ENCODE measurements around the gene CCL2.

The CCL2 gene

DNA sequence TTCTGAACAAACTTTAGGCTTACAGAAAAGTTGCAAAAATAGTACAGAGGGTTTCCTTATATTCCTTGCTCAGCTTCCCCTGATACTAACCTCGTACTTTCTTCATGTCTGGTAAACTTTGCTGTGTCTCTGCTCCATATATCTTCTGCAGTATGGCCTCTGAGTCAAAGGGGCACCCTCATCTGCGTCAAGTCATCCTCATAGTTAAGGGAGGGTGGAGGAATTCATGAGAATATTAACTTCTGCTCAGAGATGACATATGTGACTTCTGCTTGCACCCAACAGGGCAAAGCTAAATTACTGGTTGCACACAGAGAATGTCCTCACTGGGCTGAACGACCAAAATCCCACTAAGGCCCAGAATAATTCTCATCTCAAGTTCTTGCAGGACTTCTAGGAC is 10.6 kb downstream of the CCL2 start:
- peak in 3 of 4 experiments; percentile 59 to 82 (median 75) for DNase-seq

GRCh38 chr17:34269969-34270368 is 14.9 kb downstream of the CCL2 start, which contains the start of gene CCL7:
TSS of gene CCL7 (plus strand) at chr17:34270221. CDS start at chr17:34270291, 70 bp downstream.
- peak; percentile 56 to 86 (median 66) for DNase-seq

DNA sequence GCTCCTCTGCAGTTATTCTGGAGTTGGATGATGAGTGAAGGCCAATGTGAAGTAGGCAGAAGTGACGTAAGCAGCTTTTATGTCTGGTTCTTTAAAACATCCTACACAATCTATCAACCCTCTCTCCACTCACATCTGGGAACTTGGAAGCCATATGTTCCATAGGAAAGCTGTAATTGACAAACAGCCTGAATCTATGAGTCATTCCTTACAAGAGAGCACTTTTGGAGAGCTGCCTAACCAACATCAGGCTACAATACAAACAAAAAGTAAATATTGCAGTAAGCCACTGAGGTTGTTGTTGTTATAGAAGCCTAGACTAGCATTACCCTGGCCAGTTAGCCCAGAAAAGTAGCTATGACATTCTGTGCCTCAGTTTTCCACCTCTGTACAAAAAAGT is 20.8 kb downstream of the CCL2 start:
- peak in 3 of 4 experiments; percentile 44 to 83 (median 65) for DNase-seq

- no peak for DNase-seq
Observed at GRCh38 chr17:34276826-34277225, 21.7 kb downstream of the CCL2 start.

GRCh38 chr17:34283571-34283970 is 28.5 kb downstream of the CCL2 start:
- DNase-seq: no peak

DNA sequence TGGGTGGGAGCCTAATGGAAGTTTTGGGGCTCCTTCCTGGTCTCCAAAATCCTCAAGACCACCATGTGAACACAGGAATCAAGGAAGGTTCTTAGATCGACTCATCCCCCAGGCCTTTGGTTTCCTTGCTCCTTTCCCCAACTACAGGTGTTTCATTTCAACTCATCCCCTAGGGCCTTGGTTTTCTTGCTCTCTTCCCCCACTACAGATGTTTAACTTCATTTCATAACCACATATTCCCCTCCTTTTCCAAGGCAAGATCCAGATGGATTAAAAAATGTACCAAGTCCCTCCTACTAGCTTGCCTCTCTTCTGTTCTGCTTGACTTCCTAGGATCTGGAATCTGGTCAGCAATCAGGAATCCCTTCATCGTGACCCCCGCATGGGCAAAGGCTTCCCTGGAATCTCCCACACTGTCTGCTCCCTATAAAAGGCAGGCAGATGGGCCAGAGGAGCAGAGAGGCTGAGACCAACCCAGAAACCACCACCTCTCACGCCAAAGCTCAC is 30.3 kb downstream of the CCL2 start, which contains the start of gene CCL11:
CCL11 (plus strand) TSS at position 457 of the 507 bp plus-strand sequence. CDS start 67 bp downstream, outside the sequence.
- DNase-seq: no peak

DNA sequence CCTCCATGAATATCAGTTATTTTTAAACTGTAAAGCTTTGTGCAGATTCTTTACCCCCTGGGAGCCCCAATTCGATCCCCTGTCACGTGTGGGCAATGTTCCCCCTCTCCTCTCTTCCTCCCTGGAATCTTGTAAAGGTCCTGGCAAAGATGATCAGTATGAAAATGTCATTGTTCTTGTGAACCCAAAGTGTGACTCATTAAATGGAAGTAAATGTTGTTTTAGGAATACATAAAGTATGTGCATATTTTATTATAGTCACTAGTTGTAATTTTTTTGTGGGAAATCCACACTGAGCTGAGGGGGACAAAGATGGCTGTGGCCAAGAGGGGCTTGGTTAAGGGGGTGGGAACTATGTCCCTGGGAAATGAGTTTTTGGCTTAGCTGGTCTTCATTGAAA is 32.8 kb downstream of the CCL2 start:
- DNase-seq: no peak

- DNase-seq: no peak
Observed at GRCh38 chr17:34290586-34290985, 35.5 kb downstream of the CCL2 start.

DNA sequence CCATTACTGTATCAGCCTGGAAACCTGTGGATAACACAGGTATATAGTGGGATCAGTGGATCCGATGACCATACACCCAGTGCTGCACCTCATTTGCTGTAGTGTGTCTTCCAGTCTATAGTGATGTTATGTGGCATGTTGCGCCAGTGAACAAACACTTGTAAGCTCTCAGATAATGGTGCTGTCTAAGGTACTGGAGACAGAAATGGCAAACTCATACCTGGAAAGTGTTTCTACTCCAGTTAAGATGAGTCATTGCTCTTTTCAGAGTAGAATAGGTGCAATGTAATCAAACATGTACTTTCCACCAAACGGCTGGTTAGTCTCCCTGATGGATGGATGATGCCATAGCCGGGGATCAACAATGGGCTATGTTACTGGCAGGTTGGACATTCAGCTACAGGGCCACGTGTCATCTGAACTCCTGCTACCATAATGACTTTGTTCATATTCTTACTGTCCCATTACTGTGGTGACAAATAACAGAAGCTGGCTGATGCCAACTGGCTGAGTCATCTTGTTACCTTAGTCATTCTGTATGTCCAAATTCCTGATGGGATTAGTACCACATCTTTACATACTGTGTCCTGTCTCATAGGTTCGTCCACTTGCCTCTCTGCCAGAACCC is 36.8 kb downstream of the CCL2 start:
- DNase-seq: peak in 1 of 4 experiments; percentile 33

DNA sequence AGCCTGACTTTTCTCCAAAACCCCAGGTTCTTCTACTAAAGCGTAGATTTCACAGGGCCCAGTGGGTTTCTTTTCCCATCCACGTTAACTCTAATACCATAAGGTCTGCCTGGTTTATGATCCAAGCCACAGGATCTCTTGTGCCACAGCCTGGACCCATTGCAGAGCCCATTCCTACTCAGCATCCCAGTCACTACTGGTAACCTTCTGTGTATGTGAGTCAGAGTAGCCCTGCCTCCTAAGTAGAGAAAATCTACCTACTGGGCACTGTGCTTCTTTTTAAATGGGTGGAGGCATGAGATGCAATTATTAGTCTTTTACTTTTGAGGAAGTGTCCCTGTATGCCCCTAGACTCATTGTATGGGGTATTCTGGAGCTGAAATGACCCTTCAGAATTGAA is 43.9 kb downstream of the CCL2 start:
- no peak for DNase-seq

DNA sequence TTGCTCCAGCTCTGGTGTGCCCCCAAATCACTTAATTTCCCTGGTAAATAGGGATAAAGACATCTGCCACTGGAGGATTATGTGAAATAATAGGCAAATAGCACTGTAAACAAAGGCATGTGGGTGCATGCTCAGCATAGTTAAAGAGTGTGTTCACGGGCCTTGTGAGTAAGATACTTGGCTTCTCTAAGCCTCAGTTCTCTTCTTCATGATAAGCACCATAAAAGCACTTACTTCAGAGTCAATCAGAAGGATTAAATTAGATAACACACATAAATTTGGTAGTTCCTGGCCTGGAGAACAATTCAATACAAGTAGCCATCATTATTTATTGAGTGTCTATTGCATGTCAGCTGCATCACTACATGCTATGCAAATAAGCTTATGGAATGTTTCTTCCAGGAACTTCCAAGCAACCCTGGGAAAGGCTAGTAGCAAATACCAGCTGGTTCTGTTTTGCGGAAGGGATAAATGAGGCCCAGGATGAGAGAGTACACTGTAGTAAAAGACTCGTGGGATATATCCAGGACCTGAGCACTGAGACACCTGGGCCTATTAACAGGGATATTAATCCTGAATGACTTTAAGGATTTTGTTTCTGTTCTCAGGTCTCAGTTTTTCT is 45.0 kb downstream of the CCL2 start:
- no peak for DNase-seq

DNA sequence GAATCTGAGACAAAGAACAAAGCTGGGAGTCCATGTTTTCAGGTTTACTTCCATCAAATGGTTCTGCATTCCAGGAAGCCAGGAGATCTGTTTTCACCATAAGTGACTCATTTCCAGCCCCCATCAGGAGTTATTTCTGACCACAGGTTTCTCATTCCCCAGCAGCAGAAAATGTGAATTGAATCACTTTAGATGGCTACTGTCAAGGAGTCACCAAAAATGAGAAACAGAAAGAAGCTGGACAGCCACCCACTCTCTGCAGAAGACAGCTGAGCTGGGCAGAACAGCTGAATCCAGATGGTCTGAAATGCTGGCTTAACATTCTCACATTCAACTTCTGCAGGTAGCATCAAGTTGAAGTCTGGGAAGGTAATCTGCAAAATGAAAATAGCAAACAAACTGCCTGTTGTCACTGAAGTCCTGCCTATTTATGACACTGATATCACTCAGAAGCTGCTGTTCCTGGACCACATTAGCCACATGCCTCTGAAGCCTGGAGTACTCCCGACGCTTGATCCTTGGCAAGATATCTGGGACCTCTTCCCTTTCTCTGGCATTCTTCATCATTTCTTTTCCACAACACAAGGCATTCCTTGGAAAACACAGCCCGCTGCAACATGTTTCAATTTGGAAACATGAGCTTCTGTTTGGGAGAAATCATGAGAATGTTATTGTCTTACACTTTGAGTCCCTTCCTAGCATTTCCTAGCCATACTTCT is 45.7 kb downstream of the CCL2 start:
- DNase-seq: peak; percentile 26 to 70 (median 52)

GRCh38 chr17:34301986-34302385 is 46.9 kb downstream of the CCL2 start:
- DNase-seq: no peak

DNA sequence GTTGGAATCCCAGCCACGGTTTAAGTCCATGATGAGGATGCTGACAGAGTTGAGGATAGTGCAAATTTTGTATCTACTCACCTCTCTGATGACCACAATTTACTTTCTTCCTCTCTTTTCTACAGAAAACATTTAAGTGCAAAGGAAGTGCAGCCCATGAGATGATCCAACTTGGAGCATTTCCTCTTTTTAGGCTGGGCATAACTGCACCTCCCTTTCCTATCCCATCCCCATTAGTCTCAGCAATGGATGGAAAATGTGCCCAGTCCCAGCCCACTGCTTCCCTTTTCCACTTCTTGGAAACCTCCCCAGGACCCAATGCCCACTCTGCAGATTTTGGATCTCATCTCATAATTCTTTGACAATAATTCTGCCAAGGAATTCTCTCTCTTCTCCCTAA is 47.6 kb downstream of the CCL2 start:
- peak; percentile 42 to 71 (median 59) for DNase-seq

DNA sequence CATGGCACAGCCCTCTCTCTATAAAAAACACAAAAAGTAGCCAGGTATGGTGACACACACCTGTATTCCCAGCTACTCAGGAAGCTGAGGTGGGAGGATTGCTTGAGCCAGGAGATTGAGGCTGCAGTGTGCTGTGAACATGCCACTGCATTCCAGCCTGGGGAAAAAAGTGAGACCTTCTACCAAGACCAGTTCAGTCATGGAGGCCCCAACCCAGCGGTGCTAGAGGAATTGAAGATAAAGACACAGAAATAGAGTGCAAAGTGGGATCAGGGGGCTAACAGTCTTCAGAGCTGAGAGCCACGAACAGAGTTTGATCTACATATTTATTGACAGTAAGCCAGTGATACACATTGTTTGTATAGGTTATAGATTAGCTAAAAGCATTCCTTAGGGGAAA is 48.5 kb downstream of the CCL2 start:
- no peak for DNase-seq

- DNase-seq: no peak
Observed at GRCh38 chr17:34305061-34305460, 50.0 kb downstream of the CCL2 start.

DNA sequence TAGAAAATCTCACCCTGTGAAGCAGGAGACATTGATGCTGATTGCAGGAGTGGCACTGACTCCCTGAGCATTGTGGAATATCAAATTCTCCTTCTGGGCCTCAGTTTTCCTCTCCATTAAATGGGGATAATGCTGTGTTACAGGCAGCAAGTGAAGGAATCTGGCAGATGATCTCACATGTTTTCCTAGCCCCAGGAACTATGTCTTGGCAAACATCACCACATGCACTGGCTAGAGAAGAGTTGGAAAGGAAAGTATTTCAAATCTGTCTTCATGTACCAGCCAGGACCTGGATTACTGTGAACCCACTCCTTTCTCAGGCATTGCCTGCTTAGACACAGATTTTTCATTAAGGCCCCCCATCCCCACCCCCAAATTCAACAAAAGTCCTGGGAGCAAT is 50.5 kb downstream of the CCL2 start:
- no peak for DNase-seq

- peak; percentile 26 to 63 (median 50) for DNase-seq
Observed at GRCh38 chr17:34306466-34306865, 51.4 kb downstream of the CCL2 start.

Data from suppressor macrophage (primary cell).